Karpas-422 (cell line): Measurements from ENCODE around the gene PATJ. TPM values are rescaled to one million over a fixed set of nuclear protein-coding genes. Genes with fewer than 3 reads are reported as not detected.

Experiments
- DNase-seq: peaks from one replicate; pipeline ENCODE4 v3.0.0-alpha.2; 2015
- H2AFZ ChIP-seq: fragments of 200-600 bp; sonication (generic); 2 replicates; pipeline ENCODE4 v1.6.1; 2014; ENCODE audit warnings: antibody characterized with exemption, low read length, mixed read lengths
- H3K27ac ChIP-seq: fragments of 200-600 bp; sonication (generic); 2 replicates; pipeline ENCODE4 v1.5.1; 2014; ENCODE audit warnings: mild to moderate bottlenecking, low read length, moderate library complexity
- H3K27me3 ChIP-seq: fragments of 200-600 bp; sonication (generic); 2 replicates; pipeline ENCODE4 v1.6.1; 2014; ENCODE audit warnings: low read length, mixed read lengths
- H3K36me3 ChIP-seq: fragments of 200-600 bp; sonication (generic); 2 replicates; pipeline ENCODE4 v1.6.1; 2014; ENCODE audit warnings: low read length, mixed read lengths; ENCODE audit not compliant: insufficient read depth
- H3K4me1 ChIP-seq: fragments of 200-600 bp; sonication (generic); 2 replicates; pipeline ENCODE4 v1.6.1; 2014; ENCODE audit warnings: mild to moderate bottlenecking, low read length, mixed read lengths
- H3K4me2 ChIP-seq: fragments of 200-600 bp; sonication (generic); 2 replicates; pipeline ENCODE4 v1.6.1; 2014; ENCODE audit warnings: low read length, low read depth, mild to moderate bottlenecking; ENCODE audit not compliant: poor library complexity, severe bottlenecking
- H3K4me3 ChIP-seq: fragments of 200-600 bp; sonication (generic); 2 replicates; pipeline ENCODE4 v1.5.1; 2014; ENCODE audit warnings: mild to moderate bottlenecking, antibody characterized with exemption, low read length, mixed read lengths
- H3K79me2 ChIP-seq: fragments of 200-600 bp; sonication (generic); 2 replicates; pipeline ENCODE4 v1.6.1; 2014; ENCODE audit warnings: mild to moderate bottlenecking, low read length, mixed read lengths
- H3K9ac ChIP-seq: fragments of 200-600 bp; sonication (generic); 2 replicates; pipeline ENCODE4 v1.6.0; 2014; ENCODE audit warnings: low read length
- H3K9me2 ChIP-seq: fragments of 200-600 bp; sonication (generic), shearing (Covaris generic); replicated peaks from 2 replicates; pipeline ENCODE4 v1.6.0; 2014; ENCODE audit warnings: mild to moderate bottlenecking, low read length, moderate library complexity; ENCODE audit not compliant: insufficient read depth
- H3K9me3 ChIP-seq: fragments of 300-700, 200-600 bp; sonication (generic); 2 replicates; pipeline ENCODE4 v1.6.1; 2014; ENCODE audit warnings: low read length, mixed read lengths
- H4K20me1 ChIP-seq: fragments of 200-600 bp; sonication (generic); 2 replicates; pipeline ENCODE4 v1.6.1; 2014; ENCODE audit warnings: mild to moderate bottlenecking, antibody characterized with exemption, low read length, low read depth; ENCODE audit not compliant: insufficient read depth
- total RNA-seq: library from RNA; depleted of rRNA; stranded (reverse); fragments of >200 nt; shearing (Covaris generic); gene quantifications from 2 replicates; pipeline ENCODE4 v1.2.3, GENCODE V29; 2014; ENCODE audit warnings: low replicate concordance

PATJ gene
- total RNA-seq, 1 experiment from 2014 or later: not detected

DNA sequence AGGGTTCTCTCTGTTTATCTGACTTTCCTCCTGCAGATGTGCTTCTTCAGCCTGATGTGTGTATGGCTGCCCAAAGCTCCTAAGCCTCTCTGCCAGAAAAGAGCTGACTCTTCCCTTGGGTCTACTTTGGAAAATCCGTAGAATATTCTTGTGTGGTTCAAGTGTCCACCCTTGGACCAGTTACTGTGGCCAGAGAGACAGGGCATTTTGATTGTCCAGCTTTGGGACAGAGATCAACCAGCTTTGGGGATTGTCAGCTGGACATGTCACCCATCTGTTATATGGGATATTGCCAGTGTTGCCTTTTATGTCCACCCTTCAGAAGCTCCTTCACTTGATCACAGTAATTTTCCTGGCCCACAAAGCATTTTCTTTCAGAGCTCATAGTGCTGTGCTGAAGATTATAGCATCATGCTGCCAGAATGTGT lies 326.1 kb downstream of the PATJ start:
- no peaks in the 10 kb centered on the region for H3K27me3 ChIP-seq
- H3K4me3 ChIP-seq: no peak overlapping the region
- H2AFZ ChIP-seq: no peak overlapping the region
- H3K4me1 ChIP-seq: peaks cover 7% of the 10 kb centered on the region
- no peaks in the 10 kb centered on the region for H3K9me2 ChIP-seq
- no peaks in the 10 kb centered on the region for H3K9me3 ChIP-seq
- no peaks in the 10 kb centered on the region for H3K79me2 ChIP-seq
- H4K20me1 ChIP-seq: no peaks in the 10 kb centered on the region
- H3K36me3 ChIP-seq: no peaks in the 10 kb centered on the region
- no peak overlapping the region for H3K27ac ChIP-seq
- no peak overlapping the region for H3K9ac ChIP-seq
- DNase-seq: no peak
- H3K4me2 ChIP-seq: no peak overlapping the region

DNA sequence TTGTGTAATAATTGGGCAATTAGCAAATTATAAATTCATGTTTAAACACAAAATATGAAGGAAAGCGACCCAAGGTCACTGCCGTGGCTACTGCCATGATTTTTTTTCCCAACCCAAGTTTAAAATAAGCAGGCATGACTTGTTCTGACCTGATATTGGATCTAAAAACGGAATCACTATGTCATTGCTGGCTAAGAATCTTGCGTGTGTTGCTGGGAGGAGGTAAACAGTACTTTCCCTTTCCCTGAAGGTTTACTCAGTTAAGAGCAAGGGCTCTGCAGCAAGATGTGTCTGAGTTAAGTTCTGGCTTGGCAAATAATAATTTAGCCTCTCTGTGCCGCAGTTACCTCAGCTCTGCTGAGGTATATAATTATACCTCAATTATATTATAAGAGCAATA lies 326.7 kb downstream of the PATJ start:
- H2AFZ ChIP-seq: no peak overlapping the region
- no peaks in the 10 kb centered on the region for H4K20me1 ChIP-seq
- H3K27me3 ChIP-seq: no peaks in the 10 kb centered on the region
- H3K4me1 ChIP-seq: peaks cover 7% of the 10 kb centered on the region
- no peaks in the 10 kb centered on the region for H3K36me3 ChIP-seq
- no peaks in the 10 kb centered on the region for H3K79me2 ChIP-seq
- no peak overlapping the region for H3K9ac ChIP-seq
- no peak overlapping the region for H3K4me3 ChIP-seq
- H3K27ac ChIP-seq: no peak overlapping the region
- no peak for DNase-seq
- H3K9me2 ChIP-seq: no peaks in the 10 kb centered on the region
- no peaks in the 10 kb centered on the region for H3K9me3 ChIP-seq
- no peak overlapping the region for H3K4me2 ChIP-seq

GRCh38 chr1:62070384-62071011 lies 328.2 kb downstream of the PATJ start:
- H3K36me3 ChIP-seq: no peaks in the 10 kb centered on the region
- H3K4me1 ChIP-seq: no peaks in the 10 kb centered on the region
- H3K9me3 ChIP-seq: no peaks in the 10 kb centered on the region
- H3K4me3 ChIP-seq: no peak overlapping the region
- no peak overlapping the region for H2AFZ ChIP-seq
- DNase-seq: peak; percentile 49
- H3K4me2 ChIP-seq: no peak overlapping the region
- H3K9ac ChIP-seq: no peak overlapping the region
- no peaks in the 10 kb centered on the region for H3K9me2 ChIP-seq
- H3K79me2 ChIP-seq: no peaks in the 10 kb centered on the region
- no peaks in the 10 kb centered on the region for H3K27me3 ChIP-seq
- H3K27ac ChIP-seq: no peak overlapping the region
- H4K20me1 ChIP-seq: no peaks in the 10 kb centered on the region

DNA sequence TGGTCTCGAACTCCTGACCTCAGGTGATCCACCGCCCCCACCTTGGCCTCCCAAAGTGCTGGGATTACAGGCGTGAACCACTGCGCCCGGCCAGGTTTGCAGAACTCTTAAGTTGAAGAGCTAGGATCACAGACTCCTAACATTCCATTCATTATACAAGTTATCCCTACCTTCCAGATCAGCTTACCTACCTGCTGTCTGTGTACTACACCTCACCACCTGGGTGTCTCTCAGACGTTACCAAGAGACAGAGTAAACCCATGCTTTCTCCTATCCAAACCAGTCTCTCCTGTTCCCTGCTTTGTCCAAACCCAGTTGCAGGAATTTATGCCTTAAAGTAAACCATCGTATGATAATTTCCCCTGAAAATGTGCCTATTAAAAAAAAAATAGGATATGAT lies 329.4 kb downstream of the PATJ start:
- DNase-seq: no peak
- H3K27me3 ChIP-seq: no peaks in the 10 kb centered on the region
- H3K9ac ChIP-seq: no peak overlapping the region
- H4K20me1 ChIP-seq: no peaks in the 10 kb centered on the region
- H3K4me2 ChIP-seq: no peak overlapping the region
- H3K9me3 ChIP-seq: no peaks in the 10 kb centered on the region
- no peaks in the 10 kb centered on the region for H3K9me2 ChIP-seq
- no peak overlapping the region for H3K27ac ChIP-seq
- H3K4me1 ChIP-seq: no peaks in the 10 kb centered on the region
- no peak overlapping the region for H3K4me3 ChIP-seq
- H2AFZ ChIP-seq: no peak overlapping the region
- H3K79me2 ChIP-seq: no peaks in the 10 kb centered on the region
- H3K36me3 ChIP-seq: no peaks in the 10 kb centered on the region

- H3K9ac ChIP-seq: no peak overlapping the region
- H3K36me3 ChIP-seq: no peaks in the 10 kb centered on the region
- no peaks in the 10 kb centered on the region for H3K9me2 ChIP-seq
- no peaks in the 10 kb centered on the region for H3K9me3 ChIP-seq
- no peaks in the 10 kb centered on the region for H3K79me2 ChIP-seq
- DNase-seq: no peak
- no peak overlapping the region for H3K4me3 ChIP-seq
- no peak overlapping the region for H3K27ac ChIP-seq
- H2AFZ ChIP-seq: no peak overlapping the region
- no peaks in the 10 kb centered on the region for H3K4me1 ChIP-seq
- no peaks in the 10 kb centered on the region for H3K27me3 ChIP-seq
- no peaks in the 10 kb centered on the region for H4K20me1 ChIP-seq
- H3K4me2 ChIP-seq: no peak overlapping the region
These were observed 334.0 kb downstream of the PATJ start for GRCh38 chr1:62076286-62076685.

- Histone ChIP-seq H3K36me3 (no peaks in the 10 kb centered on the region), H3K9me2 (no peaks in the 10 kb centered on the region), H3K9me3 (no peaks in the 10 kb centered on the region), H3K79me2 (no peaks in the 10 kb centered on the region), H3K4me2 (no peak overlapping the region), H3K4me1 (no peaks in the 10 kb centered on the region), H2AFZ (no peak overlapping the region), H3K9ac (no peak overlapping the region), H3K4me3 (no peak overlapping the region), H3K27me3 (no peaks in the 10 kb centered on the region), H3K27ac (no peak overlapping the region), H4K20me1 (no peaks in the 10 kb centered on the region)
- DNase-seq: no peak
These were observed 335.5 kb downstream of the PATJ start for GRCh38 chr1:62077821-62078220.

GRCh38 chr1:62082456-62083363 lies 340.4 kb downstream of the PATJ start:
- Histone ChIP-seq H4K20me1 (no peaks in the 10 kb centered on the region), H3K9me2 (no peaks in the 10 kb centered on the region), H3K4me1 (no peaks in the 10 kb centered on the region), H3K27me3 (no peaks in the 10 kb centered on the region), H3K79me2 (no peaks in the 10 kb centered on the region), H3K4me2 (peak overlapping the region; percentile 15), H3K36me3 (no peaks in the 10 kb centered on the region), H3K9me3 (no peaks in the 10 kb centered on the region), H3K4me3 (no peak overlapping the region), H3K27ac (no peak overlapping the region), H3K9ac (no peak overlapping the region), H2AFZ (no peak overlapping the region)
- DNase-seq: peak; percentile 73

GRCh38 chr1:62084310-62084890 lies 342.1 kb downstream of the PATJ start:
- Histone ChIP-seq H2AFZ (no peak overlapping the region), H3K9ac (no peak overlapping the region), H4K20me1 (no peaks in the 10 kb centered on the region), H3K9me2 (no peaks in the 10 kb centered on the region), H3K27me3 (no peaks in the 10 kb centered on the region), H3K79me2 (no peaks in the 10 kb centered on the region), H3K4me1 (no peaks in the 10 kb centered on the region), H3K27ac (no peak overlapping the region), H3K4me2 (no peak overlapping the region), H3K4me3 (no peak overlapping the region), H3K9me3 (no peaks in the 10 kb centered on the region), H3K36me3 (no peaks in the 10 kb centered on the region)
- no peak for DNase-seq
